Endothelial cell of umbilical vein (primary cell): ENCODE data around the gene STK32A.

Experiments
- JUN ChIP-seq: IDR thresholded peaks from 2 replicates; pipeline ENCODE4 v1.6.1; 2011; ENCODE audit warnings: borderline replicate concordance, low read depth; ENCODE audit not compliant: insufficient read length, insufficient read depth
- TF ChIP-seq, protein P1 (sequence below), 2 donors: IDR thresholded peaks; 1 replicate in 1 of 2; 2 replicates in 1 of 2; pipeline ENCODE4 v1.5.1; 2011; ENCODE audit warnings: low read length in 2 of 2, mild to moderate bottlenecking in 2 of 2, moderate library complexity in 2 of 2, control low read depth in 1 of 2, inconsistent platforms in 1 of 2, low read depth in 1 of 2; ENCODE audit not compliant: insufficient read depth in 1 of 2; ENCODE audit errors: extremely low read depth in 1 of 2

DNA sequence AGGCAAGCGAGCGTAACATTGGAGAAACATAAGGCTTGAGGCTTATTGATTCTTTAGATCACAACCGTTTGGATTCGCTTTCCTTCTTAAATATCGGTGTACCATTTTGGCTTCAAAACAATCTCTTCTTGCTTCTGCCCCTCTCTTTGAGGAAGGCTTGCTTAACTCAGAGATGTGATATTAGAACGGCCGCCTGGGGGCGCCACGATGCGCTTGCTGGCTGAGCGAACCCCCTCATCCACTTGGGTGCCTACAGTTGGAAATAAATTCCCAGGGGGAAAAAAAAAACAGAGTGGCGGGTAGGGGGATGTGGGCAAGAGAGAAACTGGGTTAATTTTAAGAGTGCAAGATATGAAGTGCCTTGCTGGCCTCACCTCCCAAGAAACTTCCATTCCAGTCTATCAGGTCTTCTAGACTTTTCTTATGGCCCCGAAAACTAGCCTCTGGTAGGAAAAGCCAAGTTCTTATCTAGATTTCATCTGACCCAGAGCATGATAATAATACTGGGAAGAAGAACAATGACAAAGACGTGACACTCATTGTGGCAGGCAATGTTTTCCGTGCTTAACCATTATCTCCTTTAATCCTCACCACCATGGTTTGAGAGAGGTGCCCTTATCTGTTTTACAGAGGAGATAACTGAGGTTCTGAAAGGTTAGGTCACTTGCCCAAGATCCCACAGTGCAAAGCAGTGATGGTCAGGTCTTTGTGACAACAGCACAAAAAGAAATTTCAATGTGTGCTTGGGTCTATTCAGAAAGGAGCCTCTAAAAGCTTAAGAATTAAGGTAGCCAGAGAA is 159.2 kb downstream of the STK32A start:
- TF ChIP-seq, protein P1, sequence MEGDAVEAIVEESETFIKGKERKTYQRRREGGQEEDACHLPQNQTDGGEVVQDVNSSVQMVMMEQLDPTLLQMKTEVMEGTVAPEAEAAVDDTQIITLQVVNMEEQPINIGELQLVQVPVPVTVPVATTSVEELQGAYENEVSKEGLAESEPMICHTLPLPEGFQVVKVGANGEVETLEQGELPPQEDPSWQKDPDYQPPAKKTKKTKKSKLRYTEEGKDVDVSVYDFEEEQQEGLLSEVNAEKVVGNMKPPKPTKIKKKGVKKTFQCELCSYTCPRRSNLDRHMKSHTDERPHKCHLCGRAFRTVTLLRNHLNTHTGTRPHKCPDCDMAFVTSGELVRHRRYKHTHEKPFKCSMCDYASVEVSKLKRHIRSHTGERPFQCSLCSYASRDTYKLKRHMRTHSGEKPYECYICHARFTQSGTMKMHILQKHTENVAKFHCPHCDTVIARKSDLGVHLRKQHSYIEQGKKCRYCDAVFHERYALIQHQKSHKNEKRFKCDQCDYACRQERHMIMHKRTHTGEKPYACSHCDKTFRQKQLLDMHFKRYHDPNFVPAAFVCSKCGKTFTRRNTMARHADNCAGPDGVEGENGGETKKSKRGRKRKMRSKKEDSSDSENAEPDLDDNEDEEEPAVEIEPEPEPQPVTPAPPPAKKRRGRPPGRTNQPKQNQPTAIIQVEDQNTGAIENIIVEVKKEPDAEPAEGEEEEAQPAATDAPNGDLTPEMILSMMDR (IDR thresholded peaks at IDR 0.05; ENCODE audit: extremely low read depth in 1 of 2, insufficient read depth in 1 of 2, low read depth in 1 of 2, low read length in 2 of 2): peak; percentile 26 to 35
- TF ChIP-seq JUN: no peak
